ENCODE results near the gene ZNF462.

The ZNF462 gene

DNA sequence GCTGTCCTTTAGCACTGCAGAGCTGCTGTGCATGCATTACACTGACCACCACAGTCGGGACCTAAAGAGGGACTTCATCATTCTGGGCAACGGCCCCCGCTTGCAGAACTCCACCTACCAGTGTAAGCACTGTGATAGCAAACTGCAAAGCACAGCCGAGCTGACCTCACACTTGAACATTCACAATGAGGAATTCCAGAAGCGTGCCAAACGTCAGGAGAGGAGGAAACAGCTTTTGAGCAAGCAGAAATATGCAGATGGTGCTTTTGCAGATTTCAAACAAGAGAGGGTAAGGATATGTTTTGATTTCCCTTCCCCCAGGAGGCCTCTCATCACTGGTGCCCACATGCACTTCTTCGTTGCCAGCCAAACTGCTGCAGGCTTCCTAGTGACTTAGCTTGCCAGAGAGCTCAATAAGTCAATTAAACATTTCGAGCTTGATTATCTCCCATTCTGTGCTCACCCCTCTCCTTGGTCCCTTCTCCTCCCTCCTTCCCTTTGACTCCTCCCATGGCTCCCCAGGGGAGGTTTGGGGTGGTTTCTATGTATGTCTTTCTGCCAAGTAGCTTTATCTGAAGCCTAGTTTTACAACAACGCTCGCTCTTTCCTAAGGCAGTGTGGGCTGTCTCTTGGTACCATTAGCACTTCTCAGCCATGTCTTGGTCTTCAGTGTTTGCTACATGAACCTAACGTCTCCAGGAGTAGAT is 66.7 kb downstream of the ZNF462 start:
- DNase-seq: no peak

- no peak for DNase-seq
Observed at GRCh38 chr9:106930477-106930876, 67.5 kb downstream of the ZNF462 start.

DNA sequence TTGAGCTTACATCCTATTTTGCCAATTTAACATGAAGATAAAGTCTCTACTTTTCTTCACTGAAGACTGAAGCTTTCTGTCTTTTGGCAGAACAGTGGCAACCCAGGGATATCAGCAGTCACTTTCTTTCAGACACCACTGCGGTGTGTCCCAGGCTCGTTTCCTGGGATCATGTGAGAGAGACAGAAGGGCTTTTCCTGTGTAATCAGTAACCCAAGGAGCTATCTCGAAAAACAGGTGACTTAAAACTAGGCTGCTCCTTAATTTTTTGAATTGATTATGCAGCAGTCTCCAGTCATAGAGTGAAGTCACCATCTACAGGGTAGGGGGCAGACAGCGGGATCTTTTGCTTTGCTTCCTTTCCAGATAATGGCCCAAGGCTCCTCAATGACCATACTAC is 68.5 kb downstream of the ZNF462 start:
- DNase-seq: no peak

GRCh38 chr9:106932178-106932577 is 69.2 kb downstream of the ZNF462 start:
- DNase-seq: no peak

- no peak for DNase-seq
Observed at GRCh38 chr9:106932675-106933074, 69.7 kb downstream of the ZNF462 start.

DNA sequence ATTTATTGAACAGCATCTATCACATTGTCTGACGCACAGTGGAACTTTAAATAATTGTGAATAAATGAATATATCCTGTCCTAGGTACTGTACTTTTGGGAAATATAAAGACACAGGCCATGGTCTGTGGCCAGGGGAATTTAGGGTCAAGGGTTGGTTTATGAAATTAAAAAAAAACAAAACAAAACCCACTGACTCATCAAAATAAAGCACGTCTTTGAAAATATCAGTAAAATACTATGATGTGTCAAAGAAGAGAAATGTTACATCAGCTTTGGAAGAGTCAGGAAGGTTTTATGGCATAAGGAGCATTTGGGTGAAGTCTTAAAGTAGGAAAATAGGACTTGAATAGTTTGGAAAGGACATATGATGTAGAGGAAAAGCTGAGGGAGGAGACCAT is 70.5 kb downstream of the ZNF462 start:
- DNase-seq: no peak

- no peak for DNase-seq
Observed at GRCh38 chr9:106934442-106935238, 71.7 kb downstream of the ZNF462 start.

DNA sequence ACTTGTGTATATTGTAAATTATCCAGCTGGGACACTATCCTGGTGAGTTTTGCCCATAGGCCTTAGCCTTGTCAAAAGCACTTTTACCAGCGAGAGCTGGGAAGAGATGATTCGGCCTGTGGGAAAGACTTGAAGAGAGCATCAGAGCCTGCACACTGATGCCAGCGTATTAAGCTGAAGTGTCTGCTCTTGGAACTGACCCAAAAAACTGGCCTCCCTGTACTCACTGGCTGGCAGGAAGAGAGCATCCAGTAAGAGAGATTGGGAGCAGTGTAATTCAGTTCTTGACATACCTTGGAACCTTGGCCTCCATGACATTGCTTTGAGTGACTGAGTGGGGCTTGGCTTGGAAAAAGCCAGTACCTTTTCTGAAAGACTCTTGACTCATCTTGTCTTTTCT is 73.7 kb downstream of the ZNF462 start:
- no peak for DNase-seq

GRCh38 chr9:106941916-106942315 is 79.0 kb downstream of the ZNF462 start:
- no peak for DNase-seq

DNA sequence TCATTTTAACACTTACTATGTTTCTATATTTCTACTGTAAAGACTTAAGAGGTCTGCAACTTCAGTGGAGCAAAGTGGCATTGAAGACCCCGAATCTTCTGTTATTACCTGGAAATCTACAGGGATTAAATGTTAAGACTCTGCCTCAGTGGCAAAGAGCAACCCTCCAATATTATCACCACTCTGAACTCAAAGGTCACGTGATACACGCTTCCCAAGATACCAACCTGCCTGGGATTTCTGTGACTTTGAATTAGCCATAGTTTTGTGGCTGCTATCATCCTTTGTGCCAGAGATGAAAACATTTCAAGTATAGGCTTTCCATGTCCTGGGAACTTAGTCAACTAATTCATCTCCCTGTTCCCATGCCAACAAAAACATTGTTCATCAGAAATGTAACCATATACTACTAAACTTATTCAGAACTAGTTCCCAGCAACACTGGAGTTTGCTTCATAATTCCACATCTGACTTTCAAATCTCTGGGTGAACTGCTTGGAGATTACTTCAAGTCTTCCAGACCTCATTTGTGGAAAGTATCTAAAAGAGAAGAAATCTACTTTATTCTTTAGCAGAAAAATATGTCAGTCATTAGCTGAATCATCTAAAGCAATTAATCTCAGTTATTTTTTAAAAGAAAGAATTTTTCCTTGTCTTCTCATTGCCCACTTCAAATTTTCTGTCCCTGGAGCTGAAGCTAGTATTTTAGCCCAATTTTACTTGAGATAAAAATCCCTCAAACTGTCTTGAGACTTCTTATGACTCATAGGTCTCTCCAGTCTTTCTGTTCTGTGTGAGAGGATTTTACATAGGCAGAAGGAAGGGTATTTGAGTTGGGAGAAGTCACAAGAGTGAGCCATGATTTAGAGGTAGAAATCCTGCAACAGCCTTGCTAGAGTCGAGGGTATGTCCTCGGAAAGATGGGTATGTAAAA is 83.0 kb downstream of the ZNF462 start:
- no peak for DNase-seq

DNA sequence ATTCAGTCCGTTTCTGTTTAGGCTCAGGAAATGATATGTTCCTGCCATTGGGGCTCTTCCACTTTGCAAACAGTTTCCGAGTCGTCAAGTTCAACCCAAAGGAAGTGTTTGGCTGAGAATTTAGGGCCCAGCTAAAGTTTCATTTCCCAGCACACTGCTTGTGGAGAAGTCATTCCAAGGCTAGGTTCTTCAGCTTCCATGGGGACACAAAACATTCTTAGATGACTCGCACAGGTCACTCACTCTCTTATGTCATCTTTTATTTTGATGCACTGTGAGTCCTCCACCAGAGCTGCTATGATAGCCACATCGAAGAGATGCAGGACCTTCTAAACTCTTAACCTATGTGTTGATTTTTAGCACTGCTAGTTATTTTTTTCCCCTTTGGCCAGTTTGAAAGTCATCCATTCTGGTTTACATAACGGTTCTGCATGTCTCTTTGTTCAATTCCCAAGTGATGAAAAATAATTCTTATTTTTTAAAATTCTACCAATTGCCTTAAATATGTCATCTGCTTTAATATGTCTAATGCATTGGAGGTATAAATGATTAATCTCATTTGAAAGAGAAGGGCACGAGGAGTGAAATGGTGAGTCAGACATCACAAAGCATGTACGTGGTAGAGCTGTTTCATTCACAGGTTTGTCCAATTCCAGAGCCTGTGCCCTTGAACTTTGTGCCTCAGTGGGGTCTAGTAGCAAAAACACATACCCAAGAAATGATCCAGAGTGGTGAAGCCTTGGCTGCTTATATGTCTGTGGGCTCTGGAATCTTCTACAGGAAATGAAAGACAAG is 84.3 kb downstream of the ZNF462 start:
- no peak for DNase-seq

DNA sequence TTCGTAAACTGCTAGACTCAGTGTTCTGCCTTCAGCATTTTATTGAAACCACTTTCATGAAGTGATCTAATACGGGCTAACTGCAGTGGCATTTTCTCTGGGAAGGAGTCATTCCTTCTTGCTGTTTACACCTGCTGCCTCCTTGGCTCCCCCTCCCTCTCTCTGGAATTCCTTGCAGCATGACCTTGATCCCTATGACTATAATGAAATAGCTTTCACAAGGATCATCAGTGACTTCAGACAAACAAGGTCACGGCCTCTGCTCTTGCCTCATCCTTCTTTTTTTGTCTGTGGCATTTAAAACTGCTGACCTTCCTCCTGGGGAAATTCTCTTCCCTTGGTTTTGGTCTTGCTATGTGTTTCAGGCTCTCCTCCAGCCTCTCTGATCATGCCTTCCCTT is 90.2 kb downstream of the ZNF462 start:
- no peak for DNase-seq

GRCh38 chr9:106954558-106954957 is 91.6 kb downstream of the ZNF462 start:
- DNase-seq: no peak

GRCh38 chr9:106954974-106955850 is 92.2 kb downstream of the ZNF462 start:
- no peak for DNase-seq

GRCh38 chr9:106956971-106957370 is 94.0 kb downstream of the ZNF462 start:
- DNase-seq: no peak

GRCh38 chr9:106958955-106959657 is 96.1 kb downstream of the ZNF462 start:
- DNase-seq: no peak

DNA sequence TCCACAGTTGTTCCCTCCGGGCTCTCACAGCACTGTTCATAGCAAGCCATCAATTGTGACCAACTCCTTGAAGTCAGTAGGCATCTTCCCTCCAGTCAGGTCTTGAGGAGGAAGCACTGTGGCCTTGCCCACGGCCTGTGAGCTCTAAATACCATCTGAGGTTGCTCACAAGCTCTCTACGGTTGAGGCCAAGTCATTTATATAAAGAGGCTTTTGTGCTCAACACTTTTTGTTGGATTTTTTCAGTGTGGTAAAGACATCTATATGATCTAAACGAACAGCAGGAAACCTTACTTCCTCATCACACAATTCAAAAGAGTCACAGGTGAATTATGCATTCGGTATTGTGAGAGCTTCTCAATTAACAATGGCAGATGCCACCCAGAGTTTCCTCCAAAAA is 97.3 kb downstream of the ZNF462 start:
- no peak for DNase-seq

GRCh38 chr9:106961623-106962022 is 98.7 kb downstream of the ZNF462 start:
- DNase-seq: no peak

GRCh38 chr9:106962122-106962521 is 99.2 kb downstream of the ZNF462 start:
- DNase-seq: no peak

GRCh38 chr9:106962615-106963363 is 99.8 kb downstream of the ZNF462 start:
- DNase-seq: no peak

Measured in CD4-positive, alpha-beta T cell treated with Interleukin-17A for 4 hours (primary cell).